WI38 (cell line): ENCODE results near the gene DNAH14.

ENCODE experiments used
- H3K4me3 ChIP-seq: 2 replicates; pipeline ENCODE4 v1.5.1; 2011; ENCODE audit warnings: low read depth, mild to moderate bottlenecking, control low read depth, low read length
- CTCF ChIP-seq: IDR thresholded peaks from 2 replicates; pipeline ENCODE4 v1.5.1; 2012; ENCODE audit warnings: low read depth, mild to moderate bottlenecking, control low read depth, low read length

The DNAH14 gene

DNA sequence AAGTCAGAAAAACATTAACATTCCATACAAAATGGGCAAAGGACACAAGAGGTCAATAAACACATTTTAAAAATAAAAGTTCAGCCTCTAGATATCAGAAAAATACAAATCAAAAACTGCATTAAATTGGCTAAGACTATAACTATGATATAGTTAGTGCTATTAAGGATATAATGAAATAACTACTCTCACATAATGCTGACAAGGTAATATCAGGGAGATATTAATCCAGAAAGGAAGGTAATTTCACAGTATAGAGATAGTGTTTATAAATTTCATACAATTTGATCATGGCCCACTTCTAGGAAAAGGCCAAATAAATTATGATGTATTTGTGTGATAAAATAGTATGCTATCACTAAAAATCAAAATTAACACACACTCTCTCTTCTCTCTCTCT is 436.5 kb downstream of the DNAH14 start:
- H3K4me3 ChIP-seq, result no peak overlapping the region
- no peak for TF ChIP-seq CTCF

DNA sequence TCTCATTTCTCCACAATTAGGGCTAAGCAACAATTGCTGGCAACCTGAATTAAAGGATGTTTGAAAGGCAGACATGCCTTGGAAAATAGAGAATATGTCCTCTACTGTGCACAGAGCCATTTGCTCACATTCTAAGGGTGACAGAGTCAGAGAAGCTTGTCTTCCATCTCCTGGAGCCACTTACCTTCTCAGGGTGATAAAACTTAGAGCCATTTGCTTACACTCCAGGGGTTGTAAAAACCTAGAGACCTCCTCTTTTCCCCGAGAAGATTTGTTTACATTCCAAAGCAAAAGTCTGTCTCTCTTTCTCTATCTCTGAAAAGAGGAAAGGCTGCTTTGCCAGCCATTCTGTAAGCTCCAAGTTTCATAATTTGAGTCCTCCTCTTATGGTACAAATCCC is 437.1 kb downstream of the DNAH14 start:
- TF ChIP-seq CTCF, result no peak
- H3K4me3 ChIP-seq, result no peak overlapping the region

GRCh38 chr1:225368036-225368552 is 438.6 kb downstream of the DNAH14 start:
- no peak for TF ChIP-seq CTCF
- no peak overlapping the region for H3K4me3 ChIP-seq

GRCh38 chr1:225371366-225372010 is 442.0 kb downstream of the DNAH14 start:
- TF ChIP-seq CTCF, result no peak
- no peak overlapping the region for H3K4me3 ChIP-seq

GRCh38 chr1:225373155-225373554 is 443.7 kb downstream of the DNAH14 start:
- no peak overlapping the region for H3K4me3 ChIP-seq
- TF ChIP-seq CTCF, result no peak

GRCh38 chr1:225374996-225375395 is 445.5 kb downstream of the DNAH14 start:
- no peak overlapping the region for H3K4me3 ChIP-seq
- no peak for TF ChIP-seq CTCF

DNA sequence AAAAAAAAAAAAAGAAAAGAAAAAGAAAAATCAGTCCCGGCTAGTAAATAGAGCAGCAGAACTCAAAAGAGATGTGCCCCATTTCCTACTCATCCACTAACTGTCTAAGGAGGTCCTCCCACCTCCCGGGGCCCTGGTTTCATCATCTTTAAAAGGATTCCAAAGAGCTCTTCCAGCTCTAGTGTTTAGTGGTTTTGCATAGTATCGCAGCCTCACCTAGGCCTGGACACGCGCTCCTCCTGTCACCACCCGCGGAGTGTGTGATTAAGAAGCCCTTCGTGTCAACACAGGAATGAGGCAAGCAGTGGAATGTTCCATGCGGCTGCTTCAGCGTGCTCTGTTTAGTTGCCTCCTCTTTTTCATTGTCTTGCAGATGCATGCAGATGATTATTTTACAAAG is 449.4 kb downstream of the DNAH14 start:
- TF ChIP-seq CTCF, result no peak
- no peak overlapping the region for H3K4me3 ChIP-seq
